Breast epithelium (tissue), 3 donors: ENCODE measurements around the gene GRXCR1.

ENCODE experiments used
- CTCF ChIP-seq, 3 donors: fragments of 450-650 bp; IDR thresholded peaks; one replicate each; pipeline ENCODE4 v1.5.1; 2016 to 2017; ENCODE audit warnings: antibody characterized with exemption in 3 of 3, mild to moderate bottlenecking in 3 of 3, moderate library complexity in 3 of 3
- POLR2A ChIP-seq: fragments of 450-650 bp; IDR thresholded peaks from one replicate; pipeline ENCODE4 v1.6.1; 2016; ENCODE audit warnings: antibody characterized with exemption, mild to moderate bottlenecking, moderate library complexity

- TF ChIP-seq CTCF (IDR thresholded peaks at IDR 0.05) (peak in 1 of 3 donors; percentile 25), POLR2A (no peak)
These were observed 102.9 kb downstream of the GRXCR1 start for GRCh38 chr4:42995343-42995944.
